ENCODE measurements around the gene P2RY8. TPM values are rescaled to one million over a fixed set of nuclear protein-coding genes. Genes with fewer than 3 reads are reported as not detected.

The P2RY8 gene
- total and polyA plus RNA-seq, 10 of the 15 experiments (the other 5 are each of a cell fraction or from before 2014, with no cell fraction given) = 2.0 to 64.4 (median 36.5) TPM

DNA sequence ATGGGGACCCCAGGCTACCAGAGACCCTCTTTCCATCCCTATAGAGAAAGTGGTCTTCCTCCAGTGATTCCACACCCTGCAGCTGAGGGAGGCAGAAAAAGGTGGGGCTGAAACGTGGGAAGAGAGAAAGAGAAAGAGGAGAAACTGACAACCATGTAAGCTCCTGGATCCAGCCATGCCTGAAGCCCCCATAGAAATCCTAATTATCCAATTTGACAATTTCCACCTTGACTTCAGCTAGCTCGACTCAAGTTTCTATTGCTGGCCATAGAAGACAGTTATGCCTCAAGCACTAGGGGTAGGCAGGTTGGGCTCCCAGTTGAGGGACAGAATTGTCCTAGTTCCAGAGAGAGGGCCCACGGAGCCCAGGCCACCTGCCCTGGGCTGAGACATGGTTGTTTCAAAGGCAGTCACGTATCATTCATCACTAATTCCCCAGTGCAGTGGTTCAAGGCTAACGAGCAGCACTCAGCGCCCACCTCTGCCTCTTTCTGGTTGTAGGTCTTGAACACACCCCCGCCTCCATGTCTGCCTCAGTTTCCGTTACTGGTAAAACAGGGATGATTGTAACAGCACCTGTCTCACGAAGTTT, 44.5 kb downstream of the P2RY8 start (continued):
- no peak for TF ChIP-seq EZH2 (IDR thresholded peaks at IDR 0.05; ENCODE audit: borderline replicate concordance, control insufficient read depth, low read depth, low read length)
- no peak for TF ChIP-seq TAF1 (IDR thresholded peaks at IDR 0.05; ENCODE audit: borderline replicate concordance, low read depth, low read length)
- TF ChIP-seq, protein P1, sequence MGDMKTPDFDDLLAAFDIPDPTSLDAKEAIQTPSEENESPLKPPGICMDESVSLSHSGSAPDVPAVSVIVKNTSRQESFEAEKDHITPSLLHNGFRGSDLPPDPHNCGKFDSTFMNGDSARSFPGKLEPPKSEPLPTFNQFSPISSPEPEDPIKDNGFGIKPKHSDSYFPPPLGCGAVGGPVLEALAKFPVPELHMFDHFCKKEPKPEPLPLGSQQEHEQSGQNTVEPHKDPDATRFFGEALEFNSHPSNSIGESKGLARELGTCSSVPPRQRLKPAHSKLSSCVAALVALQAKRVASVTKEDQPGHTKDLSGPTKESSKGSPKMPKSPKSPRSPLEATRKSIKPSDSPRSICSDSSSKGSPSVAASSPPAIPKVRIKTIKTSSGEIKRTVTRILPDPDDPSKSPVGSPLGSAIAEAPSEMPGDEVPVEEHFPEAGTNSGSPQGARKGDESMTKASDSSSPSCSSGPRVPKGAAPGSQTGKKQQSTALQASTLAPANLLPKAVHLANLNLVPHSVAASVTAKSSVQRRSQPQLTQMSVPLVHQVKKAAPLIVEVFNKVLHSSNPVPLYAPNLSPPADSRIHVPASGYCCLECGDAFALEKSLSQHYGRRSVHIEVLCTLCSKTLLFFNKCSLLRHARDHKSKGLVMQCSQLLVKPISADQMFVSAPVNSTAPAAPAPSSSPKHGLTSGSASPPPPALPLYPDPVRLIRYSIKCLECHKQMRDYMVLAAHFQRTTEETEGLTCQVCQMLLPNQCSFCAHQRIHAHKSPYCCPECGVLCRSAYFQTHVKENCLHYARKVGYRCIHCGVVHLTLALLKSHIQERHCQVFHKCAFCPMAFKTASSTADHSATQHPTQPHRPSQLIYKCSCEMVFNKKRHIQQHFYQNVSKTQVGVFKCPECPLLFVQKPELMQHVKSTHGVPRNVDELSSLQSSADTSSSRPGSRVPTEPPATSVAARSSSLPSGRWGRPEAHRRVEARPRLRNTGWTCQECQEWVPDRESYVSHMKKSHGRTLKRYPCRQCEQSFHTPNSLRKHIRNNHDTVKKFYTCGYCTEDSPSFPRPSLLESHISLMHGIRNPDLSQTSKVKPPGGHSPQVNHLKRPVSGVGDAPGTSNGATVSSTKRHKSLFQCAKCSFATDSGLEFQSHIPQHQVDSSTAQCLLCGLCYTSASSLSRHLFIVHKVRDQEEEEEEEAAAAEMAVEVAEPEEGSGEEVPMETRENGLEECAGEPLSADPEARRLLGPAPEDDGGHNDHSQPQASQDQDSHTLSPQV (IDR thresholded peaks at IDR 0.05) = 0 out of 2 replicates have a peak, but pooled peaks have one; percentile 5
- TF ChIP-seq, protein P2, sequence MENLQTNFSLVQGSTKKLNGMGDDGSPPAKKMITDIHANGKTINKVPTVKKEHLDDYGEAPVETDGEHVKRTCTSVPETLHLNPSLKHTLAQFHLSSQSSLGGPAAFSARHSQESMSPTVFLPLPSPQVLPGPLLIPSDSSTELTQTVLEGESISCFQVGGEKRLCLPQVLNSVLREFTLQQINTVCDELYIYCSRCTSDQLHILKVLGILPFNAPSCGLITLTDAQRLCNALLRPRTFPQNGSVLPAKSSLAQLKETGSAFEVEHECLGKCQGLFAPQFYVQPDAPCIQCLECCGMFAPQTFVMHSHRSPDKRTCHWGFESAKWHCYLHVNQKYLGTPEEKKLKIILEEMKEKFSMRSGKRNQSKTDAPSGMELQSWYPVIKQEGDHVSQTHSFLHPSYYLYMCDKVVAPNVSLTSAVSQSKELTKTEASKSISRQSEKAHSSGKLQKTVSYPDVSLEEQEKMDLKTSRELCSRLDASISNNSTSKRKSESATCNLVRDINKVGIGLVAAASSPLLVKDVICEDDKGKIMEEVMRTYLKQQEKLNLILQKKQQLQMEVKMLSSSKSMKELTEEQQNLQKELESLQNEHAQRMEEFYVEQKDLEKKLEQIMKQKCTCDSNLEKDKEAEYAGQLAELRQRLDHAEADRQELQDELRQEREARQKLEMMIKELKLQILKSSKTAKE (IDR thresholded peaks at IDR 0.05; ENCODE audit: low read depth, poor library complexity, severe bottlenecking) = peak; percentile 11
- peak; percentile 41 for TF ChIP-seq POLR2A (IDR thresholded peaks at IDR 0.05; ENCODE audit: low read depth, low read length)
- TF ChIP-seq ZNF622 (IDR thresholded peaks at IDR 0.05) = no peak
- TF ChIP-seq TCF3 (IDR thresholded peaks at IDR 0.05; ENCODE audit: borderline replicate concordance, insufficient read depth, low read depth, low read length) = no peak
- TF ChIP-seq, protein P3, sequence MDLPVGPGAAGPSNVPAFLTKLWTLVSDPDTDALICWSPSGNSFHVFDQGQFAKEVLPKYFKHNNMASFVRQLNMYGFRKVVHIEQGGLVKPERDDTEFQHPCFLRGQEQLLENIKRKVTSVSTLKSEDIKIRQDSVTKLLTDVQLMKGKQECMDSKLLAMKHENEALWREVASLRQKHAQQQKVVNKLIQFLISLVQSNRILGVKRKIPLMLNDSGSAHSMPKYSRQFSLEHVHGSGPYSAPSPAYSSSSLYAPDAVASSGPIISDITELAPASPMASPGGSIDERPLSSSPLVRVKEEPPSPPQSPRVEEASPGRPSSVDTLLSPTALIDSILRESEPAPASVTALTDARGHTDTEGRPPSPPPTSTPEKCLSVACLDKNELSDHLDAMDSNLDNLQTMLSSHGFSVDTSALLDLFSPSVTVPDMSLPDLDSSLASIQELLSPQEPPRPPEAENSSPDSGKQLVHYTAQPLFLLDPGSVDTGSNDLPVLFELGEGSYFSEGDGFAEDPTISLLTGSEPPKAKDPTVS (IDR thresholded peaks at IDR 0.05; ENCODE audit: low read depth, low read length) = no peak
- TF ChIP-seq CHD2 (IDR thresholded peaks at IDR 0.05; ENCODE audit: borderline replicate concordance, low read depth, low read length) = no peak
- 0 out of 2 replicates have a peak, but pooled peaks have one; percentile 16 for TF ChIP-seq EED (IDR thresholded peaks at IDR 0.05; ENCODE audit: low read depth)
- no peak for TF ChIP-seq SREBF2 (IDR thresholded peaks at IDR 0.05; ENCODE audit: low read length)
- TF ChIP-seq SMAD1 (IDR thresholded peaks at IDR 0.05; ENCODE audit: low read depth, partially characterized antibody) = peak; percentile 38
- no peak for TF ChIP-seq SUZ12 (IDR thresholded peaks at IDR 0.05; ENCODE audit: unreplicated experiment)
- TF ChIP-seq POLR2AphosphoS5 (IDR thresholded peaks at IDR 0.05; ENCODE audit: low read length) = peak; percentile 6; the same call in 1 of the 2 replicates
- 0 out of 2 replicates have a peak, but pooled peaks have one; percentile 77 for TF ChIP-seq HDGF (IDR thresholded peaks at IDR 0.05)
- TF ChIP-seq, protein P4, sequence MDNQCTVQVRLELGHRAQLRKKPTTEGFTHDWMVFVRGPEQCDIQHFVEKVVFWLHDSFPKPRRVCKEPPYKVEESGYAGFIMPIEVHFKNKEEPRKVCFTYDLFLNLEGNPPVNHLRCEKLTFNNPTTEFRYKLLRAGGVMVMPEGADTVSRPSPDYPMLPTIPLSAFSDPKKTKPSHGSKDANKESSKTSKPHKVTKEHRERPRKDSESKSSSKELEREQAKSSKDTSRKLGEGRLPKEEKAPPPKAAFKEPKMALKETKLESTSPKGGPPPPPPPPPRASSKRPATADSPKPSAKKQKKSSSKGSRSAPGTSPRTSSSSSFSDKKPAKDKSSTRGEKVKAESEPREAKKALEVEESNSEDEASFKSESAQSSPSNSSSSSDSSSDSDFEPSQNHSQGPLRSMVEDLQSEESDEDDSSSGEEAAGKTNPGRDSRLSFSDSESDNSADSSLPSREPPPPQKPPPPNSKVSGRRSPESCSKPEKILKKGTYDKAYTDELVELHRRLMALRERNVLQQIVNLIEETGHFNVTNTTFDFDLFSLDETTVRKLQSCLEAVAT (IDR thresholded peaks at IDR 0.05) = peak; percentile 87
- no peak for TF ChIP-seq HCFC1 (IDR thresholded peaks at IDR 0.05; ENCODE audit: low read length)
- no peak for TF ChIP-seq BCL11A (IDR thresholded peaks at IDR 0.05; ENCODE audit: low read depth, low read length)
- peak; percentile 44; the same call in 1 of the 2 replicates for TF ChIP-seq WRNIP1 (IDR thresholded peaks at IDR 0.05; ENCODE audit: borderline replicate concordance, low read depth, low read length)
- no peak for TF ChIP-seq SREBF1 (IDR thresholded peaks at IDR 0.05; ENCODE audit: low read length)
